GM12878 (cell line): Measurements from ENCODE around the gene WBP11. TPM values are rescaled to one million over a fixed set of nuclear protein-coding genes. Genes with fewer than 3 reads are reported as not detected.
A peak's percentile ranks its signal among the peaks of the same experiment; 100 is the strongest.

Experiments used
- CBX3 ChIP-seq: fragments of 200-600 bp; sonication (generic); IDR thresholded peaks from 2 replicates; pipeline ENCODE4 v1.6.1; 2016; ENCODE audit warnings: low read depth, borderline replicate concordance
- CREB1 ChIP-seq: IDR thresholded peaks from 2 replicates; pipeline ENCODE4 v1.6.1; 2012; ENCODE audit warnings: low read depth, mild to moderate bottlenecking, inconsistent platforms
- ELK1 ChIP-seq: IDR thresholded peaks from 2 replicates; pipeline ENCODE4 v1.6.1; 2012; ENCODE audit warnings: low read depth, low read length, improper control_type of control experiment
- IRF4 ChIP-seq: IDR thresholded peaks from 2 replicates; pipeline ENCODE4 v1.6.1; 2011; ENCODE audit warnings: low read depth, low read length
- KDM1A ChIP-seq: fragments of 200-600 bp; sonication (generic); IDR thresholded peaks from 2 replicates; pipeline ENCODE4 v1.6.1; 2016; ENCODE audit warnings: borderline replicate concordance
- MEF2A ChIP-seq: IDR thresholded peaks from 2 replicates; pipeline ENCODE4 v1.6.1; 2011; ENCODE audit warnings: low read depth, mild to moderate bottlenecking, low read length, moderate library complexity; ENCODE audit not compliant: insufficient read depth
- MEF2B ChIP-seq: fragments of 450-650 bp; IDR thresholded peaks from 2 replicates; pipeline ENCODE4 v1.6.1; 2018; ENCODE audit warnings: mild to moderate bottlenecking, moderate library complexity; ENCODE audit not compliant: partially characterized antibody, poor library complexity, severe bottlenecking
- MYB ChIP-seq: fragments of 150-350 bp; IDR thresholded peaks from 2 replicates; pipeline ENCODE4 v1.6.1; 2014; ENCODE audit warnings: mild to moderate bottlenecking, low read depth, low read length, borderline replicate concordance
- NFXL1 ChIP-seq: fragments of 450-650 bp; IDR thresholded peaks from 2 replicates; pipeline ENCODE4 v1.6.1; 2017; ENCODE audit warnings: antibody characterized with exemption, mild to moderate bottlenecking, borderline replicate concordance
- NFYB ChIP-seq: IDR thresholded peaks from 2 replicates; pipeline ENCODE4 v1.6.1; 2011; ENCODE audit warnings: low read depth, mild to moderate bottlenecking, low read length, improper control_type of control experiment, moderate library complexity; ENCODE audit not compliant: insufficient read depth
- NR2C2 ChIP-seq: IDR thresholded peaks from 2 replicates; pipeline ENCODE4 v1.6.1; 2011; ENCODE audit warnings: borderline replicate concordance, low read depth; ENCODE audit not compliant: control insufficient read depth, insufficient read length
- PKNOX1 ChIP-seq: fragments of 450-650 bp; IDR thresholded peaks from 2 replicates; pipeline ENCODE4 v1.6.1; 2016; ENCODE audit warnings: mild to moderate bottlenecking
- RAD51 ChIP-seq: fragments of 450-650 bp; IDR thresholded peaks from 2 replicates; pipeline ENCODE4 v1.6.1; 2016; ENCODE audit warnings: moderate library complexity, mild to moderate bottlenecking, inconsistent platforms
- RELB ChIP-seq: fragments of 450-650 bp; IDR thresholded peaks from 2 replicates; pipeline ENCODE4 v1.6.1; 2017; ENCODE audit warnings: low read depth, mild to moderate bottlenecking, moderate library complexity
- SIX5 ChIP-seq: IDR thresholded peaks from 2 replicates; pipeline ENCODE4 v1.6.1; 2011; ENCODE audit warnings: mild to moderate bottlenecking, low read depth, low read length, moderate library complexity; ENCODE audit not compliant: severe bottlenecking
- SMAD1 ChIP-seq: fragments of 450-650 bp; IDR thresholded peaks from 2 replicates; pipeline ENCODE4 v1.6.1; 2018; ENCODE audit warnings: mild to moderate bottlenecking, low read depth; ENCODE audit not compliant: partially characterized antibody
- ZBTB33 ChIP-seq: fragments of 450-650 bp; IDR thresholded peaks from 2 replicates; pipeline ENCODE4 v1.6.1; 2017; ENCODE audit warnings: mild to moderate bottlenecking
- ZNF384 ChIP-seq: IDR thresholded peaks from 2 replicates; pipeline ENCODE4 v1.6.1; 2012; ENCODE audit warnings: low read depth, mild to moderate bottlenecking, low read length, improper control_type of control experiment, borderline replicate concordance
- ZNF592 ChIP-seq: fragments of 450-650 bp; IDR thresholded peaks from 2 replicates; pipeline ENCODE4 v1.6.1; 2017; ENCODE audit warnings: mild to moderate bottlenecking, moderate library complexity
- ZZZ3 ChIP-seq: IDR thresholded peaks from 2 replicates; pipeline ENCODE4 v1.6.1; 2011; ENCODE audit warnings: low read depth; ENCODE audit not compliant: control insufficient read depth, insufficient read length
- polyA plus RNA-seq, 11 experiments: library from polyadenylated mRNA; depleted of rRNA in 4 of 11; unstranded in 6 of 11; stranded (reverse) in 5 of 11; fragments of >200 nt; fragmentation: Nextera tagmentation in 4 of 11; fragmentation: Illumina TruSeq in 1 of 11; extraction: Ambion mirVana in 4 of 11; extraction: Trizol in 1 of 11; gene quantifications; 1 replicate in 1 of 11; 2 replicates in 10 of 11; pipeline versions ENCODE4 v1.2.1 to v1.2.3, GENCODE V29; 2011 to 2016; ENCODE audit warnings: inconsistent platforms in 2 of 11, missing spikeins in 2 of 11, low read depth in 1 of 11
- total RNA-seq, 4 experiments: library from RNA; depleted of rRNA in 3 of 4; stranded (reverse); fragments of >200 nt in 3 of 4; fragmentation: Illumina TruSeq in 1 of 4; extraction: Trizol in 1 of 4; gene quantifications; 2 replicates each; pipeline versions ENCODE4 v1.2.1 to v1.2.3, GENCODE V29; 2013 to 2021

The WBP11 gene
- total and polyA plus RNA-seq, 10 of the 15 experiments (the other 5 are each of a cell fraction or from before 2014, with no cell fraction given), result 11.5 to 107 (median 29.1) TPM

- no peak for TF ChIP-seq CBX3
- peak; percentile 81 for TF ChIP-seq CREB1
- no peak for TF ChIP-seq ZBTB33
- no peak for TF ChIP-seq NR2C2
- no peak for TF ChIP-seq ZZZ3
- TF ChIP-seq IRF4, result peak; percentile 65
- TF ChIP-seq RELB, result no peak
- TF ChIP-seq MYB, result no peak
- no peak for TF ChIP-seq RAD51
- TF ChIP-seq ZNF592, result no peak
- TF ChIP-seq SMAD1, result peak; percentile 25
- TF ChIP-seq KDM1A, result no peak
- peak; percentile 59; the same call in 1 of the 2 replicates for TF ChIP-seq PKNOX1
- no peak for TF ChIP-seq ZNF384
- TF ChIP-seq MEF2B, result peak; percentile 26
- 0 out of 2 replicates have a peak, but pooled peaks have one; percentile 29 for TF ChIP-seq ELK1
- no peak for TF ChIP-seq MEF2A
- no peak for TF ChIP-seq NFXL1
- no peak for TF ChIP-seq SIX5
- no peak for TF ChIP-seq NFYB
These were observed 33.2 kb downstream of the WBP11 start (continued) for GRCh38 chr12:14769969-14770495.
